SIG-M5 treated with dmso at 0.1 percent for 504 hours (cell line): ENCODE measurements around the gene STX10.

ENCODE experiments used
- DNase-seq: peaks from one replicate; lab custom pipeline; 2025; ENCODE audit not compliant: unreplicated experiment; lab: John Stamatoyannopoulos, UW

Gene STX10

GRCh38 chr19:13121551-13122274, 28.5 kb downstream of the STX10 start:
- DNase-seq = no peak

DNA sequence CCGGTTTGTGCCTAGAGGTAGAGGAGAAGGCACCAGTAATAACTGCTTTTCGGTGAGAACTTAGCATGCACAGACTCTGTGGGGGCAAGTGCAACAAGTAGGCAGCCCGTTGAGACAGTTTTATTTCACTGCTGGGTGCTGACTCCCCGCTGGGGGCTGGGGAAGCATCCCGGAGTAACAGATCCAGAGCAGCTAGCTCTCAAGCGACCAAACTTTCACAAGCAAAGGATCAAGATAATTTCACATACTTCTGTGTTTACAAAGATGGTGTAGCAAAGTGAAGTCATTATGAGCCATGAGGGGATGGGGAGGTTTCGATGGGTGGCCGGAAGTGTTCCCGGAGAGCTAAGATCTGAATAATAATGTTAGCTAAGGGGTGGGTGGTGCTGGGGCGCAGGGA, 29.4 kb downstream of the STX10 start:
- DNase-seq = no peak

DNA sequence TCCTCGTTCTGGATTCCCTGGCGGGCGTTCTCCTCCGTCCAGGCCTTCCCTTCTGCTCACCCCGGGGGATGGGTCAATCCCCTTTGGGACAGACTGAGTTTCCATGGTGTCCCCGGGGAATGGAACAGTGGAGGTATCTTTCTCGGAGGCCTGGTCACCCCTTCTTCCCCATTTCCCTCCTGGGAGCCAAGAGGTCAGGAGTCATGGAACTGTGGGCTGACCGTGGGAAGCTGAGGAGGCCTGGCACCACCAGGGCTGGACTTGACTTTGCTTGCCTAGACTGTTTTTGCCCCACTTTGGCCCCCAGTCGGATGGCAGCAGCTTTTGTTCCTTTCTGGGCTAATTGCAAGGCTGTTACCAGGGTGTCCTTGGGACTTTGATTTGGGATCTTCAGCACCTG, 30.1 kb downstream of the STX10 start:
- DNase-seq = no peak

GRCh38 chr19:13119627-13120026, 30.5 kb downstream of the STX10 start:
- DNase-seq = no peak

DNA sequence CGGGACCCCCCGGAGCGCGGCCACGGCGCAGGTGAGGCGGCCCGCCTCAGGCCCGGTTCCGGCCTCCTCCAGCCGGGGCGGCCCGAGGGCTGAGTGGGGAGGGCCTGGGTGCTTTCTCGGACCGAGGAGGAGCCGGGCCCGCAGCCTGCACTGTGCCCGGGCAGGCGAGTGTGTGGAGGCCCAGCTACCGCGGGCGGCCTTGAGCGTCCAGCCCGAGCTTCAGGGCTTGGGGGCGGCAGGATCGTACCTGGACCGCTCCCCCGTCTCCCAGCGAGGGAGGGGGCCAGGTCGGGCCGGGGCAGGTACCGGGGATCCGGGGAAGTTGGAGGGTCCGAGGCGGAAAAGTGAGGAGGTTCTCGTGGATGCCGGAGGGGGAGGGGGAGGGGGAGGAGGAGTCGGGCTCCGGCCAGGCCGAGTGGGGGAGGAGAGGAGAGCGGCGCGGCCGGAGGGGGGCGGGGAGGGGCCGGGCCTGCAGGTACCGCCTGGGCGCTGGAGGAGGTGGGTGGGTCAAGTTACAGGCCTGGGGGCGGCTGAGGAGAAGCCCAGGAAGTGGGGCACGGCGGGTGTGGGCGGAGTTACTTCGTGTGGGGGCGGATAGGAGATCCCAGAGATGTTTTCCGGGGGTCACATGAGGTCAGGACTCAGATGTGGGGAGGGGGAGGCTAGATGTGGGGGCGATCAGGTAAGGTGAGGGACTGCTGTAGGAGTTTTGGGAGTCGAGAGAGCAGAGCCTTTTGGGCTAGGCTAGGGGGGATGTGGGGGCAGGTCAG, 31.6 kb downstream of the STX10 start:
- DNase-seq = no peak

- peak; percentile 93 for DNase-seq
Measured at GRCh38 chr19:13117772-13118423, 32.3 kb downstream of the STX10 start, which contains the start of gene NACC1. NACC1 (plus strand) TSS chr19:13118264; CDS start chr19:13135208, 16,944 bp downstream.

DNA sequence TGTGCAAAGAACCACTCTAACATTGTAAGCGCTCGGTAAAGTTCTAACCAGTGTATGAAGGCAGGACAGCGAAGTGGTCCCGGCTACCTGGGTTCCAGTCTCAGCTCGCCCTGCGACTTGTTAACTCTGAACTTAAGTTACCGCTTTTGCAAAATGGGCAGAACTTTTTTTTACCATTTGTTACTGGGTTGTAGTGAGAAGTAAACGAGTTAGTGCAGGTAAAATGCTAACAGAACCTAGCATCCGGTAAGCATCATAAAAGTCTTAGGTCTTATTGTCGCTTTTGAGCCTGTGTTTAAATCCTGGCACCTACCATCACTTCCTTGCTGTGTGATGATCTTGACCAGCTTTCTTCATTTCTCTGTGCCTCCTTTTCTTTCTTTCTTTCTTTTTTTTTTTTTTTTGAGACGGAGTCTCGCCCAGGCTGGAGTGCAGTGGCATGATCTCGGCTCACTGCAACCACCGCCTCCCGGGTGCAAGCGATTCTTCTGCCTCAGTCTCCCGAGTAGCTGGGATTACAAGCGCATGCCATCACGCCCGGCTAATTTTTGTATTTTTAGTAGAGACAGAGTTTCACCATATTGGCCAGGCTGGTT, 32.9 kb downstream of the STX10 start:
- DNase-seq = peak; percentile 58

DNA sequence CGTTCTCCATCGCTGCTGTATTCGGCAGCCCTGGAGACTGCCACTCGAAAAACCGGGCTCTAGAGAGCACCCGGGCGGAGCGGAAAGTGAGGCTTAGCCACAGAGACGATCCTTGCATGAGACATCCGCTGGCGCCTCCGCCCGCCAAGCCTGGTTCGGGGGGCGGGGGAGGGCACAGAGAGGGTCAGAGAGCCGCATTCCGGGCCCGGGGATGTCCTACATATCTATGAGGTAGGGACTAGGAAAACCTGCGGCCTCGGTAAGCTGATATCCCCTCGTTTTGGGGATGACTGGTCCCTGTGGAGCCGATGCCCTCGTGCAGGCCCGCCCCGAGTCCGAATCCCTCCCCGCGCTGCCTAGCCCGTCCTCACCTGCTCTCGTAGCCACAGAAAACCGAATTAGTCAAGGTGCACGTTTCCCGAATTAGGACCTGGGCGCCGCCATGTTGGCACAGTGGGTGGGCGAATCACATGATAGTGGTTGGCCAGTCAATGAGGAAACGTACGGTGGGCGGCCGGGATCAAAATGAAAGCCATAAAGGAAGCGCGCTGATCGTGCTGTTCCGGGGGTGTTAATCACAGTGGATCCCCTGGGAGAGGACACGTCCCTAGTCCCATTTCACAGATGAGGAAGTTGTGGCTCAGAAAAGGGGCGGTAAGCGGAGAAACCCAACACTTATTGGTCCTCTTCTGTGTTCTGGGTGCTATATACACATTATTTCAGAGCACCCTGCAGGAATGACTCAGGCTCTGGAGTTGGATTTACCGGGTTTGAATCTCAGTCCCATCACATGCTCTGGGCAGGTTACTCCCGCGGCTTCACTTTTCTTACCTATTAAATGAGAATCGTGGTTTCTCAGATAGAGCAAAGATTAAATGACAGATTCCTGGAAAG, 33.6 kb downstream of the STX10 start, which contains the start of gene TRMT1:
TSS of gene TRMT1 (minus strand) at position 459 of the 894 bp plus-strand sequence. CDS start at position 118, 341 bp downstream.
- DNase-seq = peak; percentile 93

DNA sequence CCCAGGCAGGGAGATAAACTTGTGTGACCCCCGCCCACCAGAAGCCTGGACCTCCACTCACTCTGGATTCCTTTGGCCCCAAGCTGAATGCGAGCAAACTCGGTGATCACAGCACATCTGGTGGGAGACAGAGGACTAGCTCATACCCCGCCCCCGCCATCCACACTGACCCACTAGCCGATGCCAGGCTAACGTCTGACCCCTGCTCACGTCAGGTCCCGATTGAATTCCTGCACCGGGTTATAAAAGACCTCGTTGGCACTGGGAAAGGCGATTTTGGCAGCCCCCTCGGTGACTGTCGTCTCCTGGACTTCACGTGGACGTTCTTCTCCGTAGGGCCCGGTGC, 34.3 kb downstream of the STX10 start:
- no peak for DNase-seq

DNA sequence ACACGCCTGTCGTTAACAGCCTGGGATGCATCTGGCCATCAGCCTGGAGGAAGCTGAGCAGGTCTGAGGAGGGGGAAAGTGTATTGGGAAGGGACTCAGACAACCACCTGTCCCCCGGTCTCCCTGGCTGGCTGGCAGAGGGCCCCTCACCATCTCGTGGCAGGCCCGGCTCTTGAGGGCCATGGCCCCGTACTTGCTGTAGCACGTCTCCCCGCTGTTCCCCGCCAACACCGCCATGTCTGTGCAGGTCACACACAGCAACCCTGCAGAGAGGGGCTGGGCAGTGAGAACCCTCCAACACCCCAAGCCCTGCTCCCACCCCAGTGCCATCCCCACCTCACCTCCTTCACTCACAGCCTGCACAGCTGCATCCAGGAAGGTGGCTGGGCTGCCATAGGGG, 37.6 kb downstream of the STX10 start:
- DNase-seq = no peak

DNA sequence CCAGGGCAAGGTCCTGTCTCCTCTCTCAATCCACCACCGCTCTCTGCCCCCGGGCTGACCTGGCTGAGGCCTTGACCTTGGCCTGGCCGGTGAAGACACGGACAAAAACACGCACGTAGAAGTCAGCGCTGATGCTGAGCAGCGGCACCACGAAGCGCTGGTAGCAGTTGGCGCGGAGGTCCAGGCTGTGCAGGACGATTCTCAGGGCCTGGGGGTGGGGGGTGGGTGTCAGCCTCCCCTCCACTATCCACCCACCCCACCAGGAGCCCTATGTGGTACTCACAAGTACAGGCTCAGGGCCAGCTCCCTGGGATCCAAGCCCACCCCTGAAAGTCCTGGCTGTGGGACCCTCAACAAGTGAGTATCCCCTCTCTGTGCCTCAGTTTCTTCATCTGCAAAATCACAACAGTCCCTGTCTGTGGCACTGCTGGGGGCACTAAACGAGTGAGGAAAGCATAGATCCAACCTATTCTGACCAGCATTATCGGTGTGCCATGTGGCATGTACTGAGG, 40.0 kb downstream of the STX10 start:
- DNase-seq = no peak

- DNase-seq = no peak
Measured at GRCh38 chr19:13109361-13110098, 40.6 kb downstream of the STX10 start.

DNA sequence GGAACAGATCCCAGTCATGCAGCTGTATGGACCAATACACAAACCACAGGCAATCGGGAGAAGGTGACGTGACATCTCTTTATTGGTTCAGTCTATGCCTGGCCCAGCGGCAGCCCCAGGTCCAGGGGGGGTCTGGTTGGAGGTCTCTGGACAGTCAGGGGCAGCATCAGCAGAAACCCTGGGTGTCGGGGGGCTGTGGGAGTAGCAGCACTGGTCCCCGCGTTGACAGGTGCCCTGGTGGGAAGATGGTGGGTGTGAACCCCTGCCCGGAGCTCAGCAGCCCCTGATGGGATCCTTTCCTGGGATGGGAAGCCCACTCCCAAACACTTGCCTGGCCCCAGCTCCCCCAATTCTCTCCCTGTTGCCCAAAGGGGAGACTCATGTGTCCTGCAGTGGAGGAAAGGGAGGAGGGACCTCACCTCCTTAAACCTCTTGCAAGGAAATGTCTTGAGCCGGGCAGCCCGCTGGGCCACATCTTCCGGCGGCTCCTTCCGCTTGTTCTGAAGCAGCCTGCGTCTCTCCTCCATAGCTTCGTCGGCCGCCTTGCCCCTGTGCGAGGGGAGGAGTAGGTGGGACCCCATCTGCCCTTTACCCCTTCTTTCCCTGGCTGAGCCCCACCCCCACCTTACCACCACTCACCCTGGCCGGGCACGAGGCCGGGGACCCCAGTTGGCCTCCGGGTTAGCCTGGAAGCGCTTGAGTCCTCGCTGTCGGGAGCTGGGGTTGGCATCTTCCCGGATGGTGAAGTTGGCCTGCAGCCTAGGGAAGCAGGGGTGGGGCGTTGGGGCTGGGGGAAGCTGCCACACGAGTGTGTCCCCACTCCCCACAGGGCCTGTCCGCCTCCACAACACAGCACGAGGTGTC, 45.1 kb downstream of the STX10 start:
- DNase-seq = no peak

DNA sequence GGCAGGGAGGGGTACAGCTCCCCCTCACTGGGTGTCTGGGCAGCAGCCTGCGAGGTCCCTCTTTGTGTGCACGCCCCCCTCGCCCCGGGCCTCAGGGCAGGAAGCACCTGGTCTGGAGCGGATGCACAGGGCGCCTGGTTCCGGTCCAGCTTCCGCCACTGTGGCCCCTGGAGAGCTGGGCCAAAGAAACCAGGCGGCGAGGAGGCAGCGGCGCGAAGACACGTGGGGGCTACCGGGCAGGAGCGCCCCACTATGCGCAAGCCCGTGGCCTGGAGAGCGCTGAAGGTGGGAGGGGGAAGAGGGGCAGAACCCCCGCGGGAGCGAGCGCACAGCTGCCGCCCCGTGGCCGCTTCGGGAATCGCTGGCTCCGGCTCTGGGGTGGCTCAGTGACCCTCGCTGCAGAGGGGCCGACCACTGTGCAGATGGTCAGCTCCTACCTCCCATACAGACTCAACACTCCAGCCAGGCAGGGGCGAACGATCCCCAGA, 45.8 kb downstream of the STX10 start:
- DNase-seq = peak; percentile 67

GRCh38 chr19:13103581-13104359, 46.4 kb downstream of the STX10 start:
- DNase-seq = peak; percentile 63

DNA sequence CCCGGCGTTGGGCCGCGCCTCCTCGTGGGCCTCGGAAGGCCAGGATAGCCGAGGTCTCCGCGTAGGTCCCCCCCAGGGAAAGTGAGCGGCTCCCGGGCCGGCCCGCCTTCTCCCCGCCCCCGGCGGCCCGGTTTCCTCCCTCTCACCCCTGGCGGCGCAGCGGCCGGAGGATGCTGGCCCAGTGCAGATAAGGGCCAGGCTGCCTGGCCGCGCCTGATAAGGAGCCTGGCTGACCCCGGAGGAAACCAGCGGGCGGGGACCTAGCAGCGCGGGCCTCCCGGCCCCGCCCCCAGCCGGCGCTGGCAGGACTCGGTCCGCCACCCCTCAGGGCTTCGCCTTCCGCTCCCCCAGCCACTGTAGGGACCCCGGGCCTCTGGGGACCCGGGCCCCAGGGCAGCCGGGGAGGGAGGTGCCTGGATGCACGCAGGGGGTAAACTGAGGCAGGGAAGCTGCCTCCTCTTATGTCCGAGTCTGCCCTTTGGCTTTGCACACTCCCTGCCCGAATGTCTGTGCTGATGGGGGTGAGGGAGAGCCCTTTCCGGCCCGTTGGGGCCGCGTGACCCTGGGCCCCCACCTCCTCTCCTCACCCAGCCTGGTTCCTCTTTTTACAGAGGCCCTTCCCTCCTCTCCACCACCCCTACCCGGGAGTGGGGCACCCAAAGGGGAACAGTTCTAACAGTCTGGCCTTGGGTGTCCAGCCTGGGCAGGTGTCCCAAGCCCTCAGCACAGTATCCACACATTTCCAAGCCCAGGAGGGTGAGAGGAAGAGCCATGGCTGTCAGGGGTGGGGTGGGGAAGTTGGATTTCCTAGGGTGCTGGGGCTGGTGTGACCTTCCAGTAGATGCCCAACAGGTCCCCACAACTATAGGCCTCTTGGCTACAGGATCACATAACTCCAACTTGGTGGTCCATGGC, 47.3 kb downstream of the STX10 start, which contains the start of gene LYL1:
TSS of gene LYL1 (minus strand) at position 193 of the 915 bp plus-strand sequence. CDS start 1,687 bp downstream, outside the sequence.
- peak; percentile 85 for DNase-seq

DNA sequence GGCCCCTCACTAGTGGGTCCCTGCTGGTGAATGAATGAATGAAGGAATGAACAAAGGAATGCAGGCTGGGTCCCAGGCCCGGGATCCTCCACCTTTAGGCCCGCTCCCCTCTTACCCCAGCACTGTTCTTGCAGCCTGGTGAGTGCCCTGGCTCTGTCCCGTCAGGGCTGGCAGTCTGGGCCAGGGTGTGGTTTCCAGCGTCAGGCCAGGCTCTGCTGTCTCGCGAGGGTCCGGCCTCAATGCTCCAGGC, 47.8 kb downstream of the STX10 start:
- no peak for DNase-seq
